Non-pigmented ciliary epithelial cell (primary cell): ENCODE measurements around the gene SLC41A1.

Experiments used
- DNase-seq: peaks from one replicate; pipeline ENCODE4 v3.0.0-alpha.2; 2010; ENCODE audit warnings: low read depth

Gene SLC41A1

GRCh38 chr1:205751036-205751651, 61.9 kb downstream of the SLC41A1 start:
- DNase-seq: no peak

GRCh38 chr1:205750138-205751035, 62.6 kb downstream of the SLC41A1 start, which contains the start of gene NUCKS1:
Gene NUCKS1 (minus strand): TSS chr1:205750182. CDS start chr1:205749973, 209 bp downstream.
- DNase-seq: peak; percentile 99

DNA sequence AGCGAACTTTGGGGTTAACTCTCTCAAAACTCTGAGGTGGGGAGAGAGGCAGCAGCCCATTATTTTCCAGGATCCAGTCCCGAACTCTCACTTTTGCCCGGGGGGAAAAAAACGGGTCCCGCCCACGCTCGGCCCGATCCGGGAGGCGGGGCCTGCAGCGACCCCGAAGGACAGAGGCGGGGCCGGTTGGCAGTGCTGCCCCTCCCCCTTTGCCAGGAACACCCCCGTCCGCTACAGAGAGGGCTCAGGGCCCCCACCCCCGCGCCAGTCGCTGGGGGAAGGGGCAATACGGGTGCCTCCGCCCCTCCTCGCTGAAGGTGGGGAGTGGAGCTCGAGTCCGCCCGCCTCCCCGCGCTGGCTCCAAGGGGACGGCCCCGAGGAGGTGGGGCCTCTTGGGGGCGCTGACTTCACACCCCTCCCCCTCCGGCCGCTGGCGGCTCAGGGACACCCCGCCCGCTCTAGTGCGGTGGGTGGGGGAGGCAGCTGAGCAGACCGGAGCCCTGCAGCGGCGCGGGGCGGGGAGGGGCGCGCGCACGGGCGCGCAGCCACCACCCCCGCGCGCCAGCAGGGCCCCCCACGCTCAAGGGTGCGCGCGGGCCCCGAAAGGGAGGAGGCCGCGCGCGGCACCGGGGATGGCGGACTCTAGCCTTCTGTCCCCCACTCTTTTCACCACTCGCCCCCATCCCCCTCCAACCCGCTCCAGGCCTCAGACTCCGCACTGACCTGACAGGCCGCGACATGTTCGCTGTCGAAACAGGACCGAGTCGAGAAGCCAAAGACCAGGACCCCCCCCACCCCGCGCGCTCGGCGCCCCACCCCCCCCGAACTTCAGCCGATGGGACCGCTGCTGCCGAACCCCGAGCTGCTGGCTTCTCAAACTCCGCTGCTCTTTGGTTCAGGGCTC, 63.5 kb downstream of the SLC41A1 start:
- peak; percentile 78 for DNase-seq

- DNase-seq: no peak
Measured at GRCh38 chr1:205748403-205749233, 64.4 kb downstream of the SLC41A1 start.

DNA sequence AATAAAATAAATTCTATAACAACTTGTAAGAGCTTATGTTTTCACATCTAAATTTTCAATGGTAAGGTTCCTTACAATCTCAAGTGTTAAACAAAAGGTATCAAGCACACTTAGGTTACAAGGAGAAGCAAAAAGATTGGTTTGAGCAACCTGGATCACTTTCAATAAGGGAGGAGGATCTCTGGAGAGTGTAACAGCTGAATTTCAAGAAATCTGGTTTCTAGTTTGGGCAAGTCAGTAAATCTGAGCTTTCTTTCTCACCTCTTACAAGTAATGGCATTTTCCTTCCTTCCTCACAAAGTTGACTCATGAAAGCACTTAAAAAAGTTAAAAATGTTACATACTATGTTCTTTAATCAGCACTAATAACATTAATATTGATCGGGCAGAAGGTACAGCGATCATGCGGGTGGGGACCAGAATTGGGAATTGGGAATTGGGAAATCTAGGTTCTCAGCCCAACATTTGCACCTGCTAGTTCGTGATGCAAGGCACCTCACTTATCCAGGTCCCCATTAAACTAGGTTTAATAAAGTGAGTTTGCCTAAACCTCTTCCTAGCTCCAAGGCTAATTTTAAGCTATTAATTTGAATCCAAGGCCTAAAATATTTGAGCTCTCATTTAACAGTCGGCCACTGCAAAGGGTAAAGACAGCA, 66.1 kb downstream of the SLC41A1 start:
- no peak for DNase-seq

DNA sequence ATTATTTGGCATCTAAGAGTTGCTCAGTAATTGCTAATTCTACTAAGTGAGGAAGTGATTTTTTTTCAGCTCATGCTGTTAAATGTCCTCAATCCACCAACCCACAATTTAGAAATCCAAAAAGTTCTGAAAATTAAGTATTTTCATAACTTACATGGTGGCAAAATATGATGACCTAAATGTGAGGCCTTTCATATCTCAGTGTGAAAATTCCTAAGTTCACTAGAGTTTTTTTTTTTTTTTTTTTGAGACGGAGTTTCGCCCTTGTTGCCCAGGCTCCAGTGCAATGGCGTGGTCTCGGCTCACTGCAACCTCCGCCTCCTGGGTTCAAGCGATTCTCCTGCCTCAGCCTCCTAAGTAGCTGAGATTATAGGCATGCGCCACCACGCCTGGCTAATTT, 68.6 kb downstream of the SLC41A1 start:
- no peak for DNase-seq

DNA sequence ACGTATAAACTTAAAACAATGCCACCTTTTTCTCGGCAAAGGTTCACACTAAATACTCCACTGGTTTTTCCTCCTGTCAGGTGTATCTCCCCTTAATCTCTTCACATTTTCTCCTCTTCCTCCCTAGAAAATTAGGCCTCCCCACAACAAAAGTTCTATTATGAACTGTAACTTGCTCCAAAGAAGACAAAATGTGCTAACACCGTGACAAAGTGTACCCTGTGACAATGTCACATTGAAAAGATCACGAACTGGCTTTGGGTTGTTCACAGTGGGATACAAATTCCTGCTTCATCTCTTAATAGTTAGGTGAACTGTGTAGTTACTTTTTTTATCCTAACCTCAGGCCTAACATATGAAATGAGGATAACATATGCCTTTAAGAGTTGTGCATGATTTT, 69.0 kb downstream of the SLC41A1 start:
- no peak for DNase-seq

- DNase-seq: no peak
Measured at GRCh38 chr1:205741681-205742080, 71.3 kb downstream of the SLC41A1 start.

- no peak for DNase-seq
Measured at GRCh38 chr1:205739348-205740160, 73.4 kb downstream of the SLC41A1 start.
